Smooth muscle cell (in vitro differentiated cells): ENCODE results near the gene CCDC7. TPM values are rescaled to one million over a fixed set of nuclear protein-coding genes. Genes with fewer than 3 reads are reported as not detected.

Source experiments
- DNase-seq: peaks from one replicate; lab custom pipeline; 2025; ENCODE audit not compliant: unreplicated experiment; lab: John Stamatoyannopoulos, UW
- H2AFZ ChIP-seq: fragments of 200-600 bp; sonication (generic); 2 replicates; pipeline ENCODE4 v1.6.0; 2016; ENCODE audit warnings: antibody characterized with exemption, low read depth, mild to moderate bottlenecking
- H3F3A ChIP-seq: fragments of 200-600 bp; sonication (generic); 2 replicates; pipeline ENCODE4 v1.6.0; 2017; ENCODE audit warnings: antibody characterized with exemption, low read depth
- H3K27ac ChIP-seq: fragments of 200-600 bp; sonication (generic); 2 replicates; pipeline ENCODE4 v1.5.1; 2016; ENCODE audit warnings: low read depth, mild to moderate bottlenecking
- H3K27me3 ChIP-seq: fragments of 200-600 bp; sonication (generic); 2 replicates; pipeline ENCODE4 v1.6.1; 2016; ENCODE audit warnings: low read depth, mild to moderate bottlenecking
- H3K36me3 ChIP-seq: fragments of 200-600 bp; sonication (generic); 2 replicates; pipeline ENCODE4 v1.5.1; 2016; ENCODE audit warnings: low read depth
- H3K4me1 ChIP-seq: fragments of 200-600 bp; sonication (generic); 2 replicates; pipeline ENCODE4 v1.5.1; 2016; ENCODE audit warnings: low read depth
- H3K4me2 ChIP-seq: fragments of 200-600 bp; sonication (generic); 2 replicates; pipeline ENCODE4 v1.6.0; 2016; ENCODE audit warnings: mild to moderate bottlenecking
- H3K4me3 ChIP-seq: fragments of 200-600 bp; sonication (generic); 2 replicates; pipeline ENCODE4 v1.5.1; 2016; ENCODE audit warnings: mild to moderate bottlenecking
- H3K79me2 ChIP-seq: fragments of 200-600 bp; sonication (generic); 2 replicates; pipeline ENCODE4 v1.6.0; 2016; ENCODE audit warnings: low read depth, mild to moderate bottlenecking
- H3K9ac ChIP-seq: fragments of 200-600 bp; sonication (generic); 2 replicates; pipeline ENCODE4 v1.6.0; 2016; ENCODE audit warnings: low read depth
- H3K9me3 ChIP-seq: fragments of 200-600 bp; sonication (generic); replicated peaks from 2 replicates; pipeline ENCODE4 v1.5.1; 2016; ENCODE audit warnings: low read depth
- H4K20me1 ChIP-seq: fragments of 200-600 bp; sonication (generic); 2 replicates; pipeline ENCODE4 v1.6.0; 2016; ENCODE audit warnings: low read depth
- WGBS: methylation state at CpG from one replicate; pipeline ENCODE4 v1.1.7; 2016; ENCODE audit warnings: low lambda C conversion rate; 5-methylcytosine and 5-hydroxymethylcytosine counted together
- polyA plus RNA-seq: library from polyadenylated mRNA; unstranded; fragments of >200 nt; fragmentation: Nextera tagmentation; extraction: Ambion mirVana; gene quantifications from 2 replicates; pipeline ENCODE4 v1.2.1, GENCODE V29; 2016
- total RNA-seq: library from RNA; depleted of rRNA; stranded (reverse); fragments of >200 nt; gene quantifications from 2 replicates; pipeline ENCODE4 v1.2.3, GENCODE V29; 2014
- TF ChIP-seq, protein P1 (sequence below): fragments of 200-600 bp; sonication (generic); IDR thresholded peaks from 2 replicates; pipeline ENCODE4 v1.5.1; 2017; ENCODE audit warnings: borderline replicate concordance, mild to moderate bottlenecking, antibody characterized with exemption; ENCODE audit not compliant: insufficient read depth, poor library complexity, severe bottlenecking

Gene CCDC7
- total and polyA plus RNA-seq, 2 experiments from 2014 or later = 1.5 to 4.2 TPM

DNA sequence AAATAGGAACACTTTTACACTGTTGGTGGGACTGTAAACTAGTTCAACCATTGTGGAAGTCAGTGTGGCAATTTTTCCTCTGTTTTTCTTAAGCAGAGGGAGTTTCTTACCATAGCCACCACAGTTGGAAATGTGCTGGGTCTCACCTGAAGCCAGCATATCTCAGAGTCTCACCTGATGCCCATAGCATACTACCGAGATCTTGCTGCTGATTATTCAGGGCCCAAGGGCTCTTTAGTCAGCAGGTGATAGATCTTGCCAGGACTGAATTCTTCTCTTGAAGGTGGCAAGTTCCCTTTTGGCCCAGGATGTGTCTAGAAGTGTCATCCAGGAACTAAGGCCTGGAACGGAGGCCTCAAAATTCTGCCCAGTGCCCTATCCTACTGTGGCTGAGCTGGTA is 215.4 kb downstream of the CCDC7 start:
- H3K27me3 ChIP-seq = no peaks in the 10 kb centered on the region
- H3K36me3 ChIP-seq = no peaks in the 10 kb centered on the region
- no peak for DNase-seq
- no peaks in the 10 kb centered on the region for H3K79me2 ChIP-seq
- no peak overlapping the region for H3K4me2 ChIP-seq
- peaks cover 8% of the 10 kb centered on the region for H3K9me3 ChIP-seq
- no peaks in the 10 kb centered on the region for H3K4me1 ChIP-seq
- H3K27ac ChIP-seq = no peak overlapping the region
- H3K9ac ChIP-seq = no peak overlapping the region
- no peaks in the 10 kb centered on the region for H4K20me1 ChIP-seq
- H3F3A ChIP-seq = no peaks in the 10 kb centered on the region
- TF ChIP-seq, protein P1, sequence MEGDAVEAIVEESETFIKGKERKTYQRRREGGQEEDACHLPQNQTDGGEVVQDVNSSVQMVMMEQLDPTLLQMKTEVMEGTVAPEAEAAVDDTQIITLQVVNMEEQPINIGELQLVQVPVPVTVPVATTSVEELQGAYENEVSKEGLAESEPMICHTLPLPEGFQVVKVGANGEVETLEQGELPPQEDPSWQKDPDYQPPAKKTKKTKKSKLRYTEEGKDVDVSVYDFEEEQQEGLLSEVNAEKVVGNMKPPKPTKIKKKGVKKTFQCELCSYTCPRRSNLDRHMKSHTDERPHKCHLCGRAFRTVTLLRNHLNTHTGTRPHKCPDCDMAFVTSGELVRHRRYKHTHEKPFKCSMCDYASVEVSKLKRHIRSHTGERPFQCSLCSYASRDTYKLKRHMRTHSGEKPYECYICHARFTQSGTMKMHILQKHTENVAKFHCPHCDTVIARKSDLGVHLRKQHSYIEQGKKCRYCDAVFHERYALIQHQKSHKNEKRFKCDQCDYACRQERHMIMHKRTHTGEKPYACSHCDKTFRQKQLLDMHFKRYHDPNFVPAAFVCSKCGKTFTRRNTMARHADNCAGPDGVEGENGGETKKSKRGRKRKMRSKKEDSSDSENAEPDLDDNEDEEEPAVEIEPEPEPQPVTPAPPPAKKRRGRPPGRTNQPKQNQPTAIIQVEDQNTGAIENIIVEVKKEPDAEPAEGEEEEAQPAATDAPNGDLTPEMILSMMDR = no peak
- WGBS = 94% methylated on average over 2 of the region's 2 CpGs
- H3K4me3 ChIP-seq = no peak overlapping the region
- no peak overlapping the region for H2AFZ ChIP-seq

DNA sequence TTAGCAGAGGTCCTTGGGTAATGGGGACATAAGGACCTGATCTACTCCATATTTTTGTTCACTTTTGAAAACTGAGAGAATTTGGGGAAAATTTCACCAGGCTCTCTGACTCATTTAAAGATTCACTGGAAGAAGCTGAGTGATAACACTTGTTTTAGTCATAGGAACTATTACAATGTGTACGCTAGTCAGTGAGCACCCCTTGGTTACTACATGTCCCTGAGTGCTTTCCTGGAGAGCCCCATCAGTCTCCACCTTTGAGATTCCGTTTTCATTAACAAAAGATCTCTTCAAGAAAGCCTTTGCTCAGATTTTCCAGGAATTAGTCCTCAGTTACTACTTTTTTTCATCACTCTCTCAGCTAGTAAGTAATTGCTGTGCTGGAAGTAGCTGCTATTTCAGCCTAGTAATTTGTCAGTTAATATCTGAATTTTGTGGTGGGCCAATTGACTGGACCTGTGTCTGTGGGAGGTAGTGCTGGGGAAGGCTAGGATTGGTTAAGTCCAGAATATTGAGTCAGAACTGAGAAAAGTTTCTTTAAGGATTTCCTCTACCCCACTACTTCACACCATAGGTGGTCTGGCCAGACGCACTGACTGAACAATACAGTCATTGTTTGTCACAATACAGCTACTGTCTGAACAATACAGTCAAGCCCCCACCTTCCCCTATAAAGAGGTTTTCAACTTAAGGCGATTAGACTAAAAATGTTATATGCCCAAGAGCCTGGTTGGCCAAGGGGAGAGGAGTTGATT is 235.0 kb downstream of the CCDC7 start:
- no peaks in the 10 kb centered on the region for H3F3A ChIP-seq
- H3K4me3 ChIP-seq = no peak overlapping the region
- H3K9me3 ChIP-seq = peaks cover 3% of the 10 kb centered on the region
- no peak overlapping the region for H3K9ac ChIP-seq
- DNase-seq = no peak
- no peaks in the 10 kb centered on the region for H4K20me1 ChIP-seq
- no peaks in the 10 kb centered on the region for H3K79me2 ChIP-seq
- TF ChIP-seq, protein P1 = no peak
- H3K36me3 ChIP-seq = no peaks in the 10 kb centered on the region
- no peak overlapping the region for H3K4me2 ChIP-seq
- no peak overlapping the region for H3K27ac ChIP-seq
- WGBS = 79% methylated on average over 4 of the region's 4 CpGs
- H2AFZ ChIP-seq = no peak overlapping the region
- H3K27me3 ChIP-seq = no peaks in the 10 kb centered on the region
- peaks cover 4% of the 10 kb centered on the region for H3K4me1 ChIP-seq

DNA sequence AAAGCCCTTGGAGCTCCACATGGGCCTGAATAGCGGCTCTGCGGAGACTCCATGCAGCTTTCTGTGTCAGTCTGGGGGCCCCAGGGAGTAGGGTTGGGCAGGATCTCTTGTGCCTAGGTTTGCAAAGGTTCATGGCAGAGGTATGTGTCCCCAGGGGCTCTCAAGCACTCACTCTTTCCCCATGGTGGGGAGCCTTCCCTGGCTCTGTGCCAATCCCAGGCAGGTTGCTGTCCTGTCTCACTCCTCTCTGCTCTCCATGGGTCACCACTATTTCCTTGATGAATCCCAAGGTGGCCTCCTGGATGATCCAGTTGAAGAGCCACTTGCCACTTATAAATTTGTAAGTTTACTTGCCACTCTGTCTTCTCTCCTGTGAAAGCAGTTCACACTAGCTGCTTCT is 238.4 kb downstream of the CCDC7 start:
- H3K4me3 ChIP-seq = no peak overlapping the region
- H3K27me3 ChIP-seq = no peaks in the 10 kb centered on the region
- no peak overlapping the region for H2AFZ ChIP-seq
- H3K79me2 ChIP-seq = no peaks in the 10 kb centered on the region
- no peak overlapping the region for H3K27ac ChIP-seq
- no peaks in the 10 kb centered on the region for H3K36me3 ChIP-seq
- no peaks in the 10 kb centered on the region for H3F3A ChIP-seq
- WGBS = 97% methylated on average over 2 of the region's 2 CpGs
- DNase-seq = no peak
- H3K4me1 ChIP-seq = peaks cover 4% of the 10 kb centered on the region
- H3K9ac ChIP-seq = no peak overlapping the region
- TF ChIP-seq, protein P1 = no peak
- no peaks in the 10 kb centered on the region for H4K20me1 ChIP-seq
- no peak overlapping the region for H3K4me2 ChIP-seq
- no peaks in the 10 kb centered on the region for H3K9me3 ChIP-seq

DNA sequence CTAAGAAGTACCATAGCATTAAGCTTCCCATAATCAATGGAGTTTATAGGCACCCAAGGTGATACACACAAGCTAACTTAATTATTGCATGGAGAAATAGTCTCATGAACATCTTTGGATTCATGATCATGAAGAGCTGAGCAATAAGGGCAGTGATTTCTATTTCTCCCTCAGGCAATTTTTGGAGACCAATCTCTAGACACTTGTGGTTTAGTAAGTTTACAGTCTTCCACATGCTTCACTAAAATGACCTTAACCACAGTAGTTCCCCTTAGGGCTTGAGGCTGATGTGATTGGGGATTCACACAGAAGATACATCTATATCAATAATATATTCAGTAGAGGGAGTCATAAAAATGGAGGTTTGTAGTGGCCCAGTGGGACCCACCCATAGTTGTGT is 241.2 kb downstream of the CCDC7 start:
- Histone ChIP-seq H2AFZ (no peak overlapping the region), H3K4me2 (no peak overlapping the region), H3K4me1 (no peaks in the 10 kb centered on the region), H3K27ac (no peak overlapping the region), H3F3A (no peaks in the 10 kb centered on the region), H3K27me3 (no peaks in the 10 kb centered on the region), H3K4me3 (no peak overlapping the region), H3K79me2 (no peaks in the 10 kb centered on the region), H3K9me3 (no peaks in the 10 kb centered on the region), H3K9ac (no peak overlapping the region), H4K20me1 (no peaks in the 10 kb centered on the region), H3K36me3 (no peaks in the 10 kb centered on the region)
- TF ChIP-seq, protein P1 = no peak
- no peak for DNase-seq
